Spleen (tissue), 7 donors: ENCODE data around the gene GOLGA3.

Source experiments
- POLR2A ChIP-seq, 3 donors: fragments of 450-650 bp; IDR thresholded peaks; one replicate each; pipeline ENCODE4 v1.5.1; 2017; ENCODE audit warnings: antibody characterized with exemption in 3 of 3, mild to moderate bottlenecking in 1 of 3
- POLR2AphosphoS5 ChIP-seq, 3 donors: sonication (generic); formaldehyde crosslinking; IDR thresholded peaks; one replicate each; pipeline ENCODE4 v1.5.1; 2017; ENCODE audit warnings: antibody characterized with exemption in 3 of 3
- TF ChIP-seq, protein P1 (sequence below), 11 experiments: fragments of 200-600 bp in 7 of 11; fragments of 450-650 bp in 4 of 11; sonication (generic) in 4 of 11; IDR thresholded peaks in 8 of 11; conservative IDR thresholded peaks in 3 of 11; 1 replicate in 7 of 11; 2 replicates in 4 of 11; pipeline versions ENCODE4 v1.4.0 to v1.8.0; 2016 to 2021; ENCODE audit warnings: antibody characterized with exemption in 11 of 11, inconsistent platforms in 4 of 11, mild to moderate bottlenecking in 1 of 11
- donor health status: DM: no; HTN: no; CAD: no; lungs with moderate emphysema.
- donor health status: DM: no; HTN: no; CAD: no.
- donor health status: DM: no; HTN: no; CAD: no.

DNA sequence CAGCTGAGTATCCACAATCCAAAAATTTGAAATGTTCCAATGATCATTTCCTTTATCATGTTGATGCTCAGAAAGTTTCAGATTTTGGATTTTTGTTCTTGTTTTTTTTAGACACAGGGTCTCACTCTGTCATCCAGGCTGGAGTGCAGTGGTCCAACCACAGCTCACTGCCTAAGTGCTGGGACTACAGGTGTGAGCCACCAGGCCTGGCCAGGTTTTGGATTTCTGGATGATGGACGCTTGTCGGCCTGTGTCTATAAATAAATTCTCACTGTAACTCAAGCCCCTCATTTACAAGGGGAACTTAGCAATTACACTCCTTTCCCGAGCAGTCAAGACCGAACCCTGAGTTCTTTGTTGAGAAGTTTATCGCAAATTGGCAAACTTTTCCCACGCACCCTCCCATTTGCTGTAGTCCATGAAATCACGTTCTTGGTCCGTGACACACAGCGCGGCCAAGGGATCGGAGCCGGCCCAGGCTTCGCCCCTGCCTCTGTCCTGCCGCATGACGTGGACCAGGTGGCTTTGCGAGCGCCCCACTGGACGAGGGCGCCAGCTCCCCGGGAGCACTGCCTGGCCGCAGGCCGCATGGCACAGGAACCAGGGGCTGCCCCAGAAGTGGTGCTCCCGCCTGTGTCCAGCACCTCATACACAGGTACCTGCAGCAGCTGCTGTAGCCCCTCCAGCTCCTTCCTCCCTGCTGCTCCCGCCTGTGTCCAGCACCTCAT, 53.0 kb downstream of the GOLGA3 start:
- TF ChIP-seq, protein P1, sequence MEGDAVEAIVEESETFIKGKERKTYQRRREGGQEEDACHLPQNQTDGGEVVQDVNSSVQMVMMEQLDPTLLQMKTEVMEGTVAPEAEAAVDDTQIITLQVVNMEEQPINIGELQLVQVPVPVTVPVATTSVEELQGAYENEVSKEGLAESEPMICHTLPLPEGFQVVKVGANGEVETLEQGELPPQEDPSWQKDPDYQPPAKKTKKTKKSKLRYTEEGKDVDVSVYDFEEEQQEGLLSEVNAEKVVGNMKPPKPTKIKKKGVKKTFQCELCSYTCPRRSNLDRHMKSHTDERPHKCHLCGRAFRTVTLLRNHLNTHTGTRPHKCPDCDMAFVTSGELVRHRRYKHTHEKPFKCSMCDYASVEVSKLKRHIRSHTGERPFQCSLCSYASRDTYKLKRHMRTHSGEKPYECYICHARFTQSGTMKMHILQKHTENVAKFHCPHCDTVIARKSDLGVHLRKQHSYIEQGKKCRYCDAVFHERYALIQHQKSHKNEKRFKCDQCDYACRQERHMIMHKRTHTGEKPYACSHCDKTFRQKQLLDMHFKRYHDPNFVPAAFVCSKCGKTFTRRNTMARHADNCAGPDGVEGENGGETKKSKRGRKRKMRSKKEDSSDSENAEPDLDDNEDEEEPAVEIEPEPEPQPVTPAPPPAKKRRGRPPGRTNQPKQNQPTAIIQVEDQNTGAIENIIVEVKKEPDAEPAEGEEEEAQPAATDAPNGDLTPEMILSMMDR (IDR thresholded peaks at IDR 0.05 in 8 of 11, conservative IDR thresholded peaks at IDR 0.05 in 3 of 11) = no peak
- peak in 1 of 3 donors; percentile 31 for TF ChIP-seq POLR2AphosphoS5 (IDR thresholded peaks at IDR 0.05)
- TF ChIP-seq POLR2A (IDR thresholded peaks at IDR 0.05) = no peak
